Naive thymus-derived CD8-positive, alpha-beta T cell (primary cell): ENCODE data around the gene DDX4. TPM values are rescaled to one million over a fixed set of nuclear protein-coding genes. Genes with fewer than 3 reads are reported as not detected.
"Not testable (repeated sequence)": the region's sequence is repeated elsewhere in the genome, so short reads cannot be mapped to it uniquely, and the experiment has no call there.

Source experiments
- ATAC-seq, 2 donors: fragments of 150-1000 bp; cut with Tn5 transposase in 1 of 2; sonication (Bioruptor Pico), chemical (Tn5 transposase) in 1 of 2; 1 replicate in 1 of 2; 2 replicates in 1 of 2; pipeline ENCODE4 v1.10.0; 2021; ENCODE audit warnings: mild to moderate bottlenecking in 2 of 2, moderate library complexity in 2 of 2
- POLR2A ChIA-PET: fragments of 350-600 bp; sonication (Branson Sonifier 250); formaldehyde crosslinking; loops from one replicate; lab custom pipeline; 2021; ENCODE audit warnings: antibody characterized with exemption; lab: Charles Lee
- DNase-seq, 10 donors: peaks; one replicate each; pipeline versions ENCODE4 v3.0.0 to v3.0.0-alpha.2; 2020 to 2022
- H3K27ac Mint-ChIP-seq, 10 donors: one replicate each; pipeline ENCODE4 v1.8.0; 2020 to 2022; ENCODE audit warnings: mild to moderate bottlenecking in 10 of 10, mixed read lengths in 10 of 10, moderate library complexity in 4 of 10, inconsistent platforms in 1 of 10
- H3K27me3 Mint-ChIP-seq, 5 donors: one replicate each; pipeline ENCODE4 v1.8.0; 2021 to 2022; ENCODE audit warnings: mixed read lengths in 5 of 5
- H3K36me3 Mint-ChIP-seq, 3 donors: one replicate each; pipeline ENCODE4 v1.8.0; 2020 to 2022; ENCODE audit warnings: mixed read lengths in 3 of 3, mild to moderate bottlenecking in 2 of 3, inconsistent platforms in 1 of 3
- H3K4me1 Mint-ChIP-seq, 4 donors: one replicate each; pipeline ENCODE4 v1.8.0; 2021 to 2022; ENCODE audit warnings: mixed read lengths in 4 of 4
- H3K4me3 Mint-ChIP-seq, 10 donors: one replicate each; pipeline ENCODE4 v1.8.0; 2020 to 2022; ENCODE audit warnings: mild to moderate bottlenecking in 10 of 10, mixed read lengths in 10 of 10, moderate library complexity in 6 of 10, inconsistent platforms in 1 of 10
- H3K9me3 Mint-ChIP-seq, 9 donors: one replicate each; pipeline ENCODE4 v1.8.0; 2020 to 2022; ENCODE audit warnings: mixed read lengths in 9 of 9, mild to moderate bottlenecking in 3 of 9, inconsistent platforms in 1 of 9, moderate library complexity in 1 of 9
- polyA plus RNA-seq, 3 donors: library from polyadenylated mRNA; unstranded; fragments of 300-500 nt; fragmentation: Illumina TruSeq; gene quantifications; one replicate each; pipeline ENCODE4 v1.2.3, GENCODE V29; 2021
- total RNA-seq, 8 experiments: library from RNA in 2 of 8; stranded (reverse) in 2 of 8; gene quantifications; one replicate each; pipeline ENCODE4 v1.2.3 and lab custom pipeline; 2021 to 2026

Gene DDX4
- total and polyA plus RNA-seq, 5 experiments from 2014 or later, result not detected

DNA sequence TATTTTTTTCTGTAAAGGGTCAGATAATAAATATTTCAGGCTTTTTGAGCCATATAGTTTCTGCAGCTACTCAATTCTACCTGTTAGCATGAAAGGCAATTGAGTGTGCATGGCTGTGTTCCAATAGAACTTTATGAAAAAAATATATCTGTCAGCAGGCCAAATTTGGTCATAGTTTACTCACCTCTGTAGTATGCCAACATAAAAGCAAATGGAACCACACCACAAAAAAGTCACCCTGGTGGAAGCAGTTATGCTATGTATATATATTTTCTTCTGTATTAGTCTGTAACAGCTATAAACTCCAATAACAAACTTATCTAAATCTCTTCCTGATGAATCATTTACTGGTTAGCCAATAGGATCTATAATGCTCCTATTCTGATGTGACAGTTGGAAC is 29.1 kb upstream of the DDX4 start:
- Mint-ChIP-seq H3K27ac (no peak overlapping the region), H3K4me1 (peaks cover 9 to 36% (median 35%) of the 10 kb centered on the region in 4 donors), H3K9me3 (no peaks in the 10 kb centered on the region), H3K4me3 (peak overlapping the region in 1 of 10 donors; percentile 11), H3K36me3 (peaks cover 0 to 32% (median 10%) of the 10 kb centered on the region in 3 donors), H3K27me3 (no peaks in the 10 kb centered on the region)
- ATAC-seq (no peak), DNase-seq (no peak)
- POLR2A ChIA-PET, result no interaction called here

- ATAC-seq (no peak), DNase-seq (peak in 2 of 10 donors; percentile 5 to 12)
- no peaks in the 10 kb centered on the region for H3K27me3 Mint-ChIP-seq
- peaks cover 9 to 36% (median 29%) of the 10 kb centered on the region in 4 donors for H3K4me1 Mint-ChIP-seq
- peaks cover 4 to 22% (median 10%) of the 10 kb centered on the region in 3 donors for H3K36me3 Mint-ChIP-seq
- peaks cover 0 to 9% (median 0%) of the 10 kb centered on the region in 9 donors for H3K9me3 Mint-ChIP-seq
- POLR2A ChIA-PET, result no interaction called here
- H3K4me3 Mint-ChIP-seq, result peak overlapping the region; percentile 96 to 100 (median 99)
- H3K27ac Mint-ChIP-seq, result peak overlapping the region; percentile 90 to 97 (median 94)
Measured at GRCh38 chr5:55711507-55712022, 26.3 kb upstream of the DDX4 start.

DNA sequence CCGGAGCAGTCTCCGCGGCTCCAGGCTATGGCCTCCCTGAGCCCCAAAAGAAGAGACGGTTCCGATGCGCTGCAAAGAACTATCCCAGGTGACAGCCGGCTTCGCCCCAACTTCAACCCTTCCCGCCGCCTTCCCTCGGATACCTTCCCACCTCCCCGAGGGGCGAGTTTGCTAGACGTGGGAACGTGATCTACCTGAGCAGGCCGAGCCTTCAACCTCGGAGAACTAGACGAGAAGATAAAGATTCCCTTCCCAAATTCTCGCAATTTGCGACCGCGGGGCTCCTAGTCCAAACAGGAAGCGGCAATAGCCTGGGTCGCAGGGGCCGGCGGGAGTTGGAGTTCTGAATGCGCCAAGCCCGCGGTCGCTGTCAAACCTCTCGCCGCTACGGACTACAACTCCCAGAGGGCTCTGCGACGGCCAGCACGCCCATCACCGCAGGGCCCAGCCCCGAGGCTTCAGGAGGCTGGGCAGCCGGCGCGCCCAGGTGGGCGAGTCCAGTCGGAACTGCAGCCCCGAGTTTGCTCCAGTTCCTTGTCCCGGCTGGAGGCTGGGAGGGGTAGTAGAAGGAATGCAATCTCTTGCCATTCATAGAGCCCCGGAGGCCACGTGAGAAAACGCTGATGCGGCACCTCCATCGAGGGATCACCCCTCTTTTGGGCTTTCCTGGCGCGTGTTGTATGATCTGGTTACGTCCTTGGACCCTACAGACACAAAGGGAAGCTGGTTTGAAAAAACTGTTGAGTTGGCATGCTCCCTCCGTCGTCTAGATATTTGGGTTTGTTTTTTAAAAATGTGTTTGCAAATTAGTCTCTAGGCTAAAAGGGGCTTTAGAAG is 25.6 kb upstream of the DDX4 start, which contains the start of gene SLC38A9:
SLC38A9 (minus strand) TSS at position 302 of the 837 bp plus-strand sequence. CDS start 14,366 bp downstream, outside the sequence.
- DNase-seq, result peak; percentile 84 to 94 (median 90)
- Mint-ChIP-seq H3K27ac (peak within 1 kb of the TSS; percentile 90 to 97 (median 94)), H3K36me3 (peaks cover 4 to 18% (median 13%) of the 10 kb centered on the region in 3 donors), H3K4me3 (peak within 1 kb of the TSS; percentile 96 to 100 (median 99)), H3K27me3 (peaks cover 0 to 3% (median 0%) of the 10 kb centered on the region in 5 donors), H3K9me3 (peaks cover 0 to 14% (median 3%) of the 10 kb centered on the region in 9 donors), H3K4me1 (peaks cover 9 to 32% (median 29%) of the 10 kb centered on the region in 4 donors)
- ATAC-seq, result peak; percentile 99
- POLR2A ChIA-PET, result no interaction called here

DNA sequence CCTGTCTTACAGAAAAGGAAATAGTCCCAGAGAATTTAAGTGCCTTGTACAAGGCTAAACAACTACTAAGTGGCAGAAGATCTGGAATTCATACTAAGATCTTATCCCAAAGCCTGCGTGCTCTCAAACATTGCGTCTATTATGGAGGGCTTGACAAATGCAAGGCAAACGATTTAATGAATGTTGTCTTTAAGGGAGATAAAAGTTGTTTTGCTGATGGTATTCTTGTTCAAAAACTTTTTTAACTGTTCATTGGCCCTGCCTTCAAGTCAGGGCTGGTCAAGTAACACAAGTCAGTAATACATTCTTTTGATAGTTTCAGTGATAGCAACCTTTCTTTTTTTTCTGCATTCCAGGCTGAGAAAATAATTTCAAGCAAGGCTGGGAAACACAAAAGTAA is 24.0 kb upstream of the DDX4 start:
- DNase-seq, result no peak
- H3K4me3 Mint-ChIP-seq, result peak overlapping the region in 3 of 10 donors; percentile 3 to 37 (median 12)
- no peak overlapping the region for H3K27ac Mint-ChIP-seq
- H3K27me3 Mint-ChIP-seq, result peaks cover 0 to 3% (median 0%) of the 10 kb centered on the region in 5 donors
- POLR2A ChIA-PET, result no interaction called here
- H3K36me3 Mint-ChIP-seq, result peaks cover 3 to 4% (median 3%) of the 10 kb centered on the region in 3 donors
- peaks cover 9 to 28% (median 22%) of the 10 kb centered on the region in 4 donors for H3K4me1 Mint-ChIP-seq
- H3K9me3 Mint-ChIP-seq, result peaks cover 0 to 14% (median 3%) of the 10 kb centered on the region in 9 donors
- ATAC-seq, result no peak

- Mint-ChIP-seq H3K4me1 (peaks cover 9 to 25% (median 20%) of the 10 kb centered on the region in 4 donors), H3K4me3 (no peak overlapping the region), H3K9me3 (peaks cover 0 to 14% (median 4%) of the 10 kb centered on the region in 9 donors), H3K27me3 (peaks cover 0 to 4% (median 2%) of the 10 kb centered on the region in 5 donors), H3K36me3 (peaks cover 0 to 9% (median 3%) of the 10 kb centered on the region in 3 donors), H3K27ac (no peak overlapping the region)
- POLR2A ChIA-PET, result no interaction called here
- ATAC-seq (no peak), DNase-seq (no peak)
Measured at GRCh38 chr5:55714339-55714738, 23.5 kb upstream of the DDX4 start.

GRCh38 chr5:55714749-55715148 is 23.1 kb upstream of the DDX4 start:
- DNase-seq (no peak), ATAC-seq (no peak)
- Mint-ChIP-seq H3K4me3 (no peak overlapping the region), H3K9me3 (peaks cover 0 to 14% (median 4%) of the 10 kb centered on the region in 9 donors), H3K27ac (no peak overlapping the region), H3K27me3 (peaks cover 0 to 4% (median 2%) of the 10 kb centered on the region in 5 donors), H3K36me3 (peaks cover 0 to 9% (median 3%) of the 10 kb centered on the region in 3 donors), H3K4me1 (peaks cover 9 to 25% (median 20%) of the 10 kb centered on the region in 4 donors)
- POLR2A ChIA-PET, result no interaction called here

DNA sequence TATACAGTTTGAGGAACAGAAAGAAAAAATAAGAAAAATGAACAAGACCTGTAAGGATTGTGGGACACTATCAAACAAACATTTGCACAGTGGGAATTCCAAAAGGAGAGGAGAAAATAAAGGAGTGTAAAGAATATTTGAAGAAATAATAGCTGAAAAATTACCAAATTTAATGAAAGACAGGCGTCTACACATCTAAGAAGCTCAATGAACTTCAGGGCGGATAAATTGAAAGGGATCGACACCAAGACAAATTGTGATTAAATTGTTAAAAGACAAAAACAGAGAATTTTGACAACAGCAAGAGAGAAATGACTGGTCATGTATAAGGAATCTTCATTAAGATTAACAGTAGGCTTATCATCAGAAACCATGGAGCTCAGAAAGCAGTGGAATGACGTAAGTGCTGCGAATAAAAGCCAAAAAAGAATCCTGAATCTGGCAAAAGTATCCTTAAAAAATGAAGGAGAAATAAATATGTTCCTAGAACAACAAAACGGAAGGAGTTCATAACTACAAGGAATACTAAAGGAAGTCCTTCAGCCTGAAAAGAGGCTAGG is 22.3 kb upstream of the DDX4 start:
- POLR2A ChIA-PET, result no interaction called here
- Mint-ChIP-seq H3K4me1 (peaks cover 9 to 23% (median 18%) of the 10 kb centered on the region in 4 donors), H3K4me3 (no peak overlapping the region), H3K9me3 (peaks cover 0 to 14% (median 4%) of the 10 kb centered on the region in 9 donors), H3K27ac (no peak overlapping the region), H3K36me3 (peaks cover 0 to 9% (median 3%) of the 10 kb centered on the region in 3 donors), H3K27me3 (peaks cover 0 to 4% (median 2%) of the 10 kb centered on the region in 5 donors)
- ATAC-seq (no peak), DNase-seq (no peak)

DNA sequence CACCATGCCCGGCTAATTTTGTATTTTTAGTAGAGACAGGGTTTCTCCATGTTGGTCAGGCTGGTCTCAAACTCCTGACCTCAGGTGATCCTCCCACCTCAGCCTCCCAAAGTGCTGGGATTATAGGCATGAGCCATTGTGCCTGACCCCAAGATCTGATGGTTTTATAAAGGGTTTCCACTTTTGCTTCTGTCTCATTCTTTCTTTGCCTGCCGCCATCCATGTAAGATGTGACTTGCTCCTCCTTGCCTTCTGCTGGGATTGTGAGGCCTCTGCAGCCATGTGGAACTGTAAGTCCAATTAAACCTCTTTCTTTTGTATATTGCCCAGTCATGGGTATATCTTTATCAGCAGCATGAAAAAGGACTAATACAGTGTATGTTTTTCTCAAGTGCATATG is 18.8 kb upstream of the DDX4 start:
- H3K36me3 Mint-ChIP-seq, POLR2A ChIA-PET, DNase-seq, H3K4me3 Mint-ChIP-seq, ATAC-seq, H3K27me3 Mint-ChIP-seq, H3K27ac Mint-ChIP-seq, H3K4me1 Mint-ChIP-seq: not testable (repeated sequence)
- peaks cover 0 to 14% (median 4%) of the 10 kb centered on the region in 9 donors for H3K9me3 Mint-ChIP-seq

DNA sequence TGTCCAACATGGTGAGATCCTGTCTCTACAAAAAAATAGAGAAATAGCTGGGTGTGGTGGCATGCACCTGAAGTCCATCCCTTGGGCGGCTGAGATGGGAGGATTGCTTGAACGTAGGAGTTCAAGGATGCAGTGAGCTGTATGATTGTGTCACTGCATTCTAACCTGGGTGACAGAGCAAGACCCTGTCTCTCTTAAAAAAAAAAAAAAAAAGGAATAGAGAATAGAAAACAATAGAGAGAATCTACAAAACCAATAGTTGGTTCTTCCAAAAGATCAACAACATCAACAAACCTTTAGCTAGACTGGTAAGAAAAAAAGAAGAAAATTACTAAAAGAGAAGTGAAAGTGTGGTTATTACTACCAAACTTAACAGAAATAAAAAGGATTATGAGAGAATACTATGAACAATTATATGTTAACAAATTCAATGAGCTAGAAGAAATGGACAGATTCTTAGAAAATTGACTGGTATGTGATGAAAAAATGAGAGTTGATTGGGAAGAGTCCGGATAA is 17.6 kb upstream of the DDX4 start:
- H3K4me3 Mint-ChIP-seq, result no peak overlapping the region
- H3K27me3 Mint-ChIP-seq, result peaks cover 0 to 4% (median 2%) of the 10 kb centered on the region in 5 donors
- H3K36me3 Mint-ChIP-seq, result peaks cover 0 to 9% (median 3%) of the 10 kb centered on the region in 3 donors
- peaks cover 0 to 2% (median 0%) of the 10 kb centered on the region in 4 donors for H3K4me1 Mint-ChIP-seq
- H3K9me3 Mint-ChIP-seq, result peaks cover 0 to 14% (median 4%) of the 10 kb centered on the region in 9 donors
- no peak for DNase-seq
- ATAC-seq, result no peak
- H3K27ac Mint-ChIP-seq, result no peak overlapping the region
- POLR2A ChIA-PET, result interaction anchor here (0.7 kb wide), 2 partner anchors 371 to 1135 kb away, joined by 5 to 6 read pairs; no protein-coding TSS in a partner anchor

DNA sequence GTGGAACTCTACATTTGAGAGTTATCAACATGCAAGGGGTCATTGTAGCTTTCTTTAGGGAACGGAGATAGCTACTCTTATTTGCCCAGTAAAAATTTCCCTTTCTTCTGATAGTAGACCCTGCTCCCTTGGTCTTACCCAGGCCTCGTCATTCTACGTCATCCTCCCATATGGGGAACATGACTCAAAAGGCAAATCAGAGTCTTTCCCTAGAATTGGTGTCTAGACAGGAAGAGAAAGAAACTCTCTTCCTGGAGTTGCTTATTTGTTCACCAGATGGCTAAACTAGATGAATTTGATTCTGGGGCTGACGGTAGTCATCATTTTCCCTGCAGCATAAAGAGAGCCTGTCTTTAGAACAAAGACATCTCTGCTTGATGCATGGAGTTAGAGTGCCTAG is 13.6 kb upstream of the DDX4 start:
- ATAC-seq (no peak), DNase-seq (no peak)
- no peak overlapping the region for H3K4me3 Mint-ChIP-seq

DNA sequence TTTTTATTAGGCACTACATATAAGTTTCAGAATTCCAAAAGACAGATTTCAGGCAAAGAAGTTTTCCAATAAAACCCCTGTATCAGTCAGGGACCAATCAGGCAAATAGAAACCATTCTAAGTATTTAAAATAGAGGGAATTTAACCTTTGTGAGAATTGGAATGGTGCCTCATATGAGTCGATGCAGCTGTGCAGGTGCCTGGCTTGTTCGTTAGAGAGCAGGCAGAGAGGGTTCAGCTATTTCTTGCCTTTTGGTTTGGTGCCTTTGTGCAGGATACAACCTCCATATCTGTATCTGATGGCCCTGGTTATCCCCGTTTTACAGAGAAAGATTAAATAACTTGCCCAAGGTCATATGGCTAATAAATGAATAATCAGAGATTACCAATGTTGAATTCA is 6.0 kb upstream of the DDX4 start:
- Mint-ChIP-seq H3K27ac (no peak overlapping the region), H3K9me3 (no peaks in the 10 kb centered on the region)

More for the DNA sequence above, 13.6 kb upstream of the DDX4 start:
- H3K36me3 Mint-ChIP-seq, result peaks cover 0 to under 1% (median 0%) of the 10 kb centered on the region in 3 donors
- peaks cover 0 to 2% (median under 1%) of the 10 kb centered on the region in 4 donors for H3K4me1 Mint-ChIP-seq
- H3K27me3 Mint-ChIP-seq, result peaks cover 0 to under 1% (median 0%) of the 10 kb centered on the region in 5 donors
- no peaks in the 10 kb centered on the region for H3K9me3 Mint-ChIP-seq
- no peak overlapping the region for H3K27ac Mint-ChIP-seq
- POLR2A ChIA-PET, result no interaction called here

GRCh38 chr5:55732585-55732984 is 5.3 kb upstream of the DDX4 start:
- Mint-ChIP-seq H3K4me3 (no peak overlapping the region), H3K36me3 (no peaks in the 10 kb centered on the region), H3K27ac (no peak overlapping the region), H3K4me1 (peaks cover 0 to 1% (median 0%) of the 10 kb centered on the region in 4 donors), H3K27me3 (no peaks in the 10 kb centered on the region), H3K9me3 (no peaks in the 10 kb centered on the region)
- no peak for ATAC-seq
- DNase-seq, result no peak
- POLR2A ChIA-PET, result no interaction called here

More for the DNA sequence above, 6.0 kb upstream of the DDX4 start:
- H3K4me3 Mint-ChIP-seq, result no peak overlapping the region
- no peaks in the 10 kb centered on the region for H3K27me3 Mint-ChIP-seq
- POLR2A ChIA-PET, result no interaction called here
- no peaks in the 10 kb centered on the region for H3K36me3 Mint-ChIP-seq
- no peak for DNase-seq
- no peak for ATAC-seq
- H3K4me1 Mint-ChIP-seq, result peaks cover 0 to 1% (median 0%) of the 10 kb centered on the region in 4 donors
